BJ (cell line): ENCODE measurements around the gene GABARAP. TPM values are rescaled to one million over a fixed set of nuclear protein-coding genes. Genes with fewer than 3 reads are reported as not detected.

Experiments used
- CTCF ChIA-PET: fragments of 350-600 bp; formaldehyde crosslinking; extraction: SDS; loops from one replicate; lab custom pipeline; 2021; ENCODE audit warnings: antibody characterized with exemption, inconsistent platforms; lab: Yijun Ruan, JAX
- POLR2A ChIA-PET: fragments of 300-600 bp; sonication (Branson Sonifier 250); formaldehyde crosslinking; extraction: SDS; loops from one replicate; lab custom pipeline; 2021; ENCODE audit warnings: antibody characterized with exemption; lab: Charles Lee
- DNase-seq: peaks from one replicate; pipeline ENCODE4 v3.0.0-alpha.2; 2011; ENCODE audit warnings: low read depth
- H3K27me3 ChIP-seq: 2 replicates; pipeline ENCODE4 v1.6.0; 2011; ENCODE audit warnings: low read length; ENCODE audit not compliant: control insufficient read depth, insufficient read depth
- H3K36me3 ChIP-seq: 2 replicates; pipeline ENCODE4 v1.5.1; 2011; ENCODE audit warnings: low read length; ENCODE audit not compliant: control insufficient read depth, insufficient read depth
- H3K4me3 ChIP-seq: 2 replicates; pipeline ENCODE4 v1.5.1; 2011; ENCODE audit warnings: low read depth, mild to moderate bottlenecking, control low read depth, low read length
- polyA plus RNA-seq: library from polyadenylated mRNA; depleted of rRNA; stranded (reverse); fragments of >200 nt; gene quantifications from 2 replicates; pipeline ENCODE4 v1.2.3, GENCODE V29; 2011
- TF ChIP-seq, protein P1 (sequence below): IDR thresholded peaks from 2 replicates; pipeline ENCODE4 v1.5.1; 2011; ENCODE audit warnings: low read depth, mild to moderate bottlenecking, control low read depth, inconsistent platforms, low read length, moderate library complexity; ENCODE audit not compliant: insufficient read depth

GABARAP gene
- polyA plus RNA-seq, 1 experiment: 762 TPM

DNA sequence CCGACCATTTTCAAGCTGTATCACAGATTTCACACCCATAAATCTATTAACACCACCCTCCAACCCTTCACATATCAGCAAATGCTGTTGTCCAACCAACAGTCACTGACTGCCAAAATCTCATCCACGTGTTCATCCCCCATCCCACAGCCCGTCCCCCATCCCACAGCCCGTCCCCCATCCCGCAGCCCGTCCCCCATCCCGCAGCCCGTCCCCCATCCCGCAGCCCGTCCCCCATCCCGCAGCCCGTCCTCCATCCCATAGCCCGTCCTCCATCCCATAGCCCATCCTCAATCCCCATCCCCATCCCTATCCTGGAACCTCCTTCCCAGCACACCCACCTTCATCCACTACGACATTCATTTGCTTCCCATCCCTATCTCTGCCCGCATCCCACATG lies 36.7 kb downstream of the GABARAP start:
- Histone ChIP-seq H3K27me3 (no peaks in the 10 kb centered on the region), H3K4me3 (peak overlapping the region; percentile 33), H3K36me3 (peaks cover 13% of the 10 kb centered on the region)
- POLR2A ChIA-PET: no interaction called here
- no peak for DNase-seq
- TF ChIP-seq, protein P1, sequence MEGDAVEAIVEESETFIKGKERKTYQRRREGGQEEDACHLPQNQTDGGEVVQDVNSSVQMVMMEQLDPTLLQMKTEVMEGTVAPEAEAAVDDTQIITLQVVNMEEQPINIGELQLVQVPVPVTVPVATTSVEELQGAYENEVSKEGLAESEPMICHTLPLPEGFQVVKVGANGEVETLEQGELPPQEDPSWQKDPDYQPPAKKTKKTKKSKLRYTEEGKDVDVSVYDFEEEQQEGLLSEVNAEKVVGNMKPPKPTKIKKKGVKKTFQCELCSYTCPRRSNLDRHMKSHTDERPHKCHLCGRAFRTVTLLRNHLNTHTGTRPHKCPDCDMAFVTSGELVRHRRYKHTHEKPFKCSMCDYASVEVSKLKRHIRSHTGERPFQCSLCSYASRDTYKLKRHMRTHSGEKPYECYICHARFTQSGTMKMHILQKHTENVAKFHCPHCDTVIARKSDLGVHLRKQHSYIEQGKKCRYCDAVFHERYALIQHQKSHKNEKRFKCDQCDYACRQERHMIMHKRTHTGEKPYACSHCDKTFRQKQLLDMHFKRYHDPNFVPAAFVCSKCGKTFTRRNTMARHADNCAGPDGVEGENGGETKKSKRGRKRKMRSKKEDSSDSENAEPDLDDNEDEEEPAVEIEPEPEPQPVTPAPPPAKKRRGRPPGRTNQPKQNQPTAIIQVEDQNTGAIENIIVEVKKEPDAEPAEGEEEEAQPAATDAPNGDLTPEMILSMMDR: no peak
- CTCF ChIA-PET: no interaction called here

DNA sequence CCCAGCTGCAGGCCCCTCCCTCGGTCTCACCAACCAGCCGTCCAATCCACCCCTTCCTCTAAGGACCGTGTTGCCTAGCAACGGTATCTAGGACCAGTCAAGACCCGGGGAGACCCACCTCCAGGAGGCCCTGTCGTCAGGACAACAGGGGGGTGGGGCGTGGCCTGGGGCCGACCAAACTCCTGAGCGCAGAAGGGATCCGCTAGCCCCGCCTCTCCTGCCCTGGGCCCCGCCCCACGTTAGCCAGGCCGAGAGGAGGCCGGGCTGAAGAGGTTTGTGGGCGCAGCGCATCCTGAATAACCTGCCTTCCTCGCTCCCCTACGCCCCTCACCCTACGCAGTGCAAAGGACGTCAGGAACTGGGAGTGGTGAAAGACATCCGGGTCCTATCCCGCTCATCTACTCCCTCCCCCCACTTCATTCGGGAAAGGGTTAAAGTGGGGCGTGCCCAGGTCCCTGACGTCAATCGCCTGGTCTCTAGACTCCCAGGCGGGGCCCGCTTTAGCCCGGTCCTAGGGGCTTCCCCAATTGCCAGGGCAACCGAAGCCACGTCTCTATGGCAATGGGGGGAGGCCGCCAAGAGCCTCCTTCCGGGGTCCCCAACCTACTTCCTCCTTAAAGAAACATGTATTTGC lies 37.3 kb downstream of the GABARAP start:
- H3K27me3 ChIP-seq: no peaks in the 10 kb centered on the region
- H3K36me3 ChIP-seq: peaks cover 13% of the 10 kb centered on the region
- H3K4me3 ChIP-seq: peak overlapping the region; percentile 33
- DNase-seq: no peak
- ChIA-PET CTCF (no interaction called here), POLR2A (no interaction called here)
- TF ChIP-seq, protein P1: no peak

DNA sequence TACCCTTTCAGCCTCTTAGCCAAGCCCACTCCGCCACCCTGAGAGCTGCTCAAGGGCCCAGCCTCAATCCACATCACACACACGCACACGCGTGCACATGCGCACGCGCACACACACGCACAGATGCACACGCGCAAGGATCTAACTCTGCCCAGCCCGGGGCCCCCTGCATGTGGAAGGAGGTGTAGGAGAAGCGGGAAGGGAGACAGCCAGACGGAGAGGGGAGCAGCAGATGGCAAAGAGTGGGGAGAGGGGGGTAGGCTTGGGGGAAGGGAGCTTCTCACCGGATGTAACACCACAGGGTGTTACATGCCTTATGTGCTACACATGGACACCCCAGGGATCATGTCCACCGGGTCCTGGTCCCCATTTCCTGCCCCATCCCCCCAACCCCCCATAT lies 37.9 kb downstream of the GABARAP start:
- Histone ChIP-seq H3K36me3 (peaks cover 13% of the 10 kb centered on the region), H3K4me3 (peak overlapping the region; percentile 33), H3K27me3 (no peaks in the 10 kb centered on the region)
- TF ChIP-seq, protein P1: no peak
- POLR2A ChIA-PET: no interaction called here
- CTCF ChIA-PET: no interaction called here
- DNase-seq: no peak

DNA sequence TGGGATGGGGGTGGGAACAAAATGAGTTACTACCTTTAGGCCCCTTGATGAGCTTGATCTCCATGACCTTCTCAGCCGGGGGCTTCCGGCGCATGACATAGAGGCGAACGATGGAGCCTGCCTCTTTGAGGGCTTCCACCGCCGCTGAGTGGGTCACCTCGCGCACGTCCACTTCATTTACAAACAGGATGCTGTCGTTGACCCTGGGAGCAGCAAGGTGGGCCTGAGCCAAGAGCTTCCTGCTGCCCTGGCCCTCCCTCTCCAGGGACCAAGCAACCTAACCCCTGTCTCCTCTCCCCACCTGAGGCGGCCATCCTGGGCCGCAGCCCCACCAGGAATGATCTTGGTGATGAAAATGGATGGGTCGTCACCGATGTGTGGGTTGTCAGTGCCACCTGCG lies 38.9 kb downstream of the GABARAP start:
- POLR2A ChIA-PET: no interaction called here
- no peak for DNase-seq
- CTCF ChIA-PET: interaction anchor here (0.5 to 1.0 kb wide), 3 partner anchors 10 to 157 kb away, joined by 3 to 4 read pairs (median 3); no protein-coding TSS in a partner anchor
- Histone ChIP-seq H3K27me3 (no peaks in the 10 kb centered on the region), H3K36me3 (peaks cover 13% of the 10 kb centered on the region), H3K4me3 (no peak overlapping the region)
- TF ChIP-seq, protein P1: no peak

DNA sequence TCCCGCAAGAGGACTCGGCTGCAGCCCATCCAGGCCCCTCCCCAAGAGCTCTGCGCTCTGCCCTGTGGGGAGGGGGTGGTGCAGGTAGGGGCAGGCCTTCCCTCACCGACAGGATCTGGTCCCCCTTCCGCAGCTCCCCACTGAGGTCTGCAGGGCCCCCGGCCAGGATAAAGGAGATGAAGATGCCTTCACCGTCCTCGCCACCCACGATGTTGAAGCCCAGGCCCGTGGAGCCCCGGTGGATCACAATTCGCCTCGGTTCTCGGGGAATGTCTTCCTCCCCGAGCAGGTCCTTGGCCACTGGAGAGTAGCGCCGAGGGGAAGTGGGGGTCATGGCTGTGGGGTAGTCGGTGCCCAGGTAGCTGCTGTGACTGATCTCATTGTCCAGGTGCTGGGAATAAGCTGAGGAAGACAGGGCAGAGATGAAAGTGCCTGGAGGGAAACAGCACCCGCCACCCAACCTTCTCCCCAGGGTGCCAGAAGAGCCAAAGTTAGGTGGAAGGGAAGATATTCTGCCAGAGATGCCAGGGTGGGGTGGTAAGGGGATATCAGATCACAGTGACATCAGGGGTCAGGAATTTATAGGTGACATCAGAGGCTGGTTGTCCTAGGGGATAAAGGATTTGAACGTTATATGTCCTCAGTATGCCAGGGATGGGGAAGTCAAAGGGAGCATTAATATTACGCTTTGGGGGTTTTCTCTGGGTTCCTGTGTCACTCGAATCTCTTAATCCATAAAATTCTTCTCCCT lies 45.4 kb downstream of the GABARAP start:
- TF ChIP-seq, protein P1: no peak
- Histone ChIP-seq H3K27me3 (no peaks in the 10 kb centered on the region), H3K4me3 (no peak overlapping the region), H3K36me3 (peaks cover 31% of the 10 kb centered on the region)
- no peak for DNase-seq
- ChIA-PET POLR2A (no interaction called here), CTCF (no interaction called here)
